ENCODE results near the gene PRKG2. TPM values are rescaled to one million over a fixed set of nuclear protein-coding genes. Genes with fewer than 3 reads are reported as not detected.

Gene PRKG2
- 0.28 and 1.1 TPM in 2 replicates for total RNA-seq

GRCh38 chr4:81214881-81215868, at the start of gene PRKG2:
TSS of gene PRKG2 (minus strand) at chr4:81215222. CDS start at chr4:81205047, 10,175 bp downstream.

Other genes with a start within 250 kb of the PRKG2 start
- gene BMP3, start 184.5 kb downstream of the PRKG2 start, total RNA-seq: 0.05 TPM in 1 of 2 replicates, not detected in the other